Vagina (tissue), 2 donors: ENCODE measurements around the gene SPIC.

ENCODE experiments used
- CTCF ChIP-seq, 3 experiments: fragments of 450-650 bp in 2 of 3; fragments of 200-600 bp in 1 of 3; sonication (generic) in 1 of 3; IDR thresholded peaks; one replicate each; pipeline ENCODE4 v1.5.1; 2017 to 2019; ENCODE audit warnings: antibody characterized with exemption in 3 of 3, mild to moderate bottlenecking in 2 of 3, moderate library complexity in 2 of 3
- POLR2A ChIP-seq, 2 donors: fragments of 450-650 bp; IDR thresholded peaks; one replicate each; pipeline ENCODE4 v1.6.1; 2017; ENCODE audit warnings: antibody characterized with exemption in 2 of 2, mild to moderate bottlenecking in 2 of 2, moderate library complexity in 2 of 2
- POLR2AphosphoS5 ChIP-seq, 2 donors: sonication (generic); formaldehyde crosslinking; IDR thresholded peaks; one replicate each; pipeline ENCODE4 v1.9.0; 2017; ENCODE audit warnings: antibody characterized with exemption in 2 of 2, mild to moderate bottlenecking in 2 of 2, low read depth in 1 of 2; ENCODE audit not compliant: insufficient read depth in 1 of 2

DNA sequence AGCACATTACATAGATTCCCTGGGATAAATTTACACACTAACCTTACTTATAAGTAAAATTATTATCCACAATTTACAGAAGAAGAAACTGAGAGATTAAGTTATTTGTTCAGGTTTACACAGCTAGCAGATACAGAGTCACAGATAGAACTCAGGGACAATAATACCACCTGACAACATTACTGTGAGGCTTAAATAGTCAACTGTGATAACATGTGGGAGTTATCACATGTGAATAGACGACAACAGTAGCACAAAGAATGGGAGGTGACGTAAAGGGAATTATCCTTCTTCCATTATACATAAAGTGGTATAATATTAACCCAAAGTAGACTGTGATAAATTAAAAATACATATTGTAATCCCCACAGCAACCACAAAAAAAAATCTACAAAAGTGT lies 6.2 kb upstream of the SPIC start:
- TF ChIP-seq CTCF (IDR thresholded peaks at IDR 0.05) (no peak), POLR2A (IDR thresholded peaks at IDR 0.05) (no peak), POLR2AphosphoS5 (IDR thresholded peaks at IDR 0.05; ENCODE audit: insufficient read depth in 1 of 2, low read depth in 1 of 2) (no peak)
